Upper lobe of right lung (tissue), 1 donor: ENCODE measurements around the gene FST. TPM values are rescaled to one million over a fixed set of nuclear protein-coding genes. Genes with fewer than 3 reads are reported as not detected.

Experiments used
- ATAC-seq: fragments of 200-7000 bp; cut with Tn5 transposase; one replicate; pipeline ENCODE4 v1.9.1; 2020; ENCODE audit warnings: mild to moderate bottlenecking, moderate library complexity
- DNase-seq: peaks from one replicate; pipeline ENCODE4 v3.0.0-alpha.2; 2020
- H3K27ac ChIP-seq: fragments of 200-600 bp; one replicate; pipeline ENCODE4 v1.8.0; 2022
- H3K27me3 ChIP-seq: fragments of 200-600 bp; one replicate; pipeline ENCODE4 v1.8.0; 2022; ENCODE audit warnings: mild to moderate bottlenecking
- H3K36me3 ChIP-seq: fragments of 200-600 bp; one replicate; pipeline ENCODE4 v1.8.0; 2022
- H3K4me1 ChIP-seq: fragments of 200-600 bp; one replicate; pipeline ENCODE4 v1.8.0; 2022
- H3K4me3 ChIP-seq: fragments of 200-600 bp; one replicate; pipeline ENCODE4 v1.8.0; 2022; ENCODE audit warnings: mild to moderate bottlenecking
- H3K9me3 ChIP-seq: fragments of 200-600 bp; one replicate; pipeline ENCODE4 v1.8.0; 2022
- CTCF ChIP-seq: fragments of 200-600 bp; IDR thresholded peaks from one replicate; pipeline ENCODE4 v1.8.0; 2022; ENCODE audit warnings: antibody characterized with exemption
- intact Hi-C: fragments of 100-400 bp; cut with DNase I; formaldehyde crosslinking; loops from one replicate; pipeline ENCODE4 v1.11.0; 2022
- total RNA-seq: library from RNA; stranded (reverse); fragmentation: NEBNext Ultra II Directional; extraction: Animal tissue kit (Norgen Biotek cat#: 25700); gene quantifications from one replicate; pipeline ENCODE4 v1.2.1, GENCODE V29; 2021
- donor health status: DM: no; HTN: yes; CAD: no; lungs with severe emphysema.

FST gene
- total RNA-seq, 1 donor from 2014 or later: 4.2 TPM

GRCh38 chr5:53464722-53465121 lies 15.7 kb upstream of the FST start:
- intact Hi-C loops: no loop called here
- Histone ChIP-seq H3K36me3 (no peaks in the 10 kb centered on the region), H3K4me1 (no peaks in the 10 kb centered on the region), H3K9me3 (no peaks in the 10 kb centered on the region), H3K4me3 (no peak overlapping the region), H3K27me3 (no peaks in the 10 kb centered on the region), H3K27ac (no peak overlapping the region)
- DNase-seq: no peak
- TF ChIP-seq CTCF: no peak
- no peak for ATAC-seq

GRCh38 chr5:53469946-53470687 lies 10.3 kb upstream of the FST start:
- intact Hi-C loops: loop anchor here (10.0 kb wide), 1 partner anchor 745 kb away; no protein-coding TSS in a partner anchor
- TF ChIP-seq CTCF: no peak
- H3K27ac ChIP-seq: no peak overlapping the region

GRCh38 chr5:53472279-53472678 lies 8.2 kb upstream of the FST start:
- no peak for ATAC-seq
- H3K9me3 ChIP-seq: no peaks in the 10 kb centered on the region
- no peak for DNase-seq
- TF ChIP-seq CTCF: no peak
- no peaks in the 10 kb centered on the region for H3K4me1 ChIP-seq
- no peak overlapping the region for H3K27ac ChIP-seq
- H3K4me3 ChIP-seq: no peak overlapping the region
- H3K27me3 ChIP-seq: peaks cover 3% of the 10 kb centered on the region
- H3K36me3 ChIP-seq: no peaks in the 10 kb centered on the region
- intact Hi-C loops: loop anchor here (10.0 kb wide), 1 partner anchor 743 kb away; no protein-coding TSS in a partner anchor

More at GRCh38 chr5:53469946-53470687, 10.3 kb upstream of the FST start:
- Histone ChIP-seq H3K4me3 (no peak overlapping the region), H3K36me3 (no peaks in the 10 kb centered on the region), H3K27me3 (no peaks in the 10 kb centered on the region), H3K9me3 (no peaks in the 10 kb centered on the region), H3K4me1 (no peaks in the 10 kb centered on the region)
- DNase-seq: no peak
- peak; percentile 73 for ATAC-seq

- no peak for TF ChIP-seq CTCF
- H3K27me3 ChIP-seq: peaks cover 3% of the 10 kb centered on the region
- DNase-seq: no peak
- ATAC-seq: no peak
- H3K36me3 ChIP-seq: no peaks in the 10 kb centered on the region
- H3K4me1 ChIP-seq: no peaks in the 10 kb centered on the region
- H3K27ac ChIP-seq: no peak overlapping the region
- H3K9me3 ChIP-seq: no peaks in the 10 kb centered on the region
- H3K4me3 ChIP-seq: no peak overlapping the region
- intact Hi-C loops: loop anchor here (10.0 kb wide), 1 partner anchor 742 kb away; no protein-coding TSS in a partner anchor
Measured at GRCh38 chr5:53472720-53473510, 7.5 kb upstream of the FST start.

GRCh38 chr5:53473633-53474032 lies 6.8 kb upstream of the FST start:
- intact Hi-C loops: loop anchor here (10.0 kb wide), 1 partner anchor 741 kb away; no protein-coding TSS in a partner anchor
- Histone ChIP-seq H3K4me1 (no peaks in the 10 kb centered on the region), H3K9me3 (no peaks in the 10 kb centered on the region), H3K27me3 (peaks cover 3% of the 10 kb centered on the region), H3K36me3 (no peaks in the 10 kb centered on the region), H3K27ac (no peak overlapping the region), H3K4me3 (no peak overlapping the region)
- no peak for TF ChIP-seq CTCF
- DNase-seq: no peak
- ATAC-seq: no peak
